HG02763 (cell line): ENCODE results near the gene SLC30A3.
"Not testable (repeated sequence)": the region's sequence is repeated elsewhere in the genome, so short reads cannot be mapped to it uniquely, and the experiment has no call there.

Experiments
- ATAC-seq: cut with Tn5 transposase; IDR thresholded peaks from one replicate; pipeline ENCODE4 v1.9.1; 2021; ENCODE audit warnings: mild to moderate bottlenecking, moderate library complexity; ENCODE audit not compliant: unreplicated experiment

Gene SLC30A3

DNA sequence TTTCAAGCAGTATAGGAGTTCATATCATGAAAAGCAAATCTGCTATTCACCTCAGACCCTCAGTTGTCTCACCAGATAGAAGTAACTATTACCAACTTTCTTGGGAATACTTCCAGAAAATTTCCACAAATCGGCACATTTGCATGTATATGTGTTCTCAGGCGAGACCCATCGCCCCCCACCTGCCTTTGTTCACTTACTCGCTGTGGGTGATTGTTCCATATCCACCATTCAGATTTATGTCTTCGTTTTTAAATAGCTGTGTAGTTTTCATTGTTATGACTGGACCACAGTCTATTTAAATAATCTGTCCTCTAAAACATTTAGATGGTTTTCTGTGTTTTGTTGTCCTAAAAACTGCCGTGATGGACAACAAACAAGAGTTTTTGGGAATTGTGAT lies 22.6 kb upstream of the SLC30A3 start:
- ATAC-seq, result no peak

DNA sequence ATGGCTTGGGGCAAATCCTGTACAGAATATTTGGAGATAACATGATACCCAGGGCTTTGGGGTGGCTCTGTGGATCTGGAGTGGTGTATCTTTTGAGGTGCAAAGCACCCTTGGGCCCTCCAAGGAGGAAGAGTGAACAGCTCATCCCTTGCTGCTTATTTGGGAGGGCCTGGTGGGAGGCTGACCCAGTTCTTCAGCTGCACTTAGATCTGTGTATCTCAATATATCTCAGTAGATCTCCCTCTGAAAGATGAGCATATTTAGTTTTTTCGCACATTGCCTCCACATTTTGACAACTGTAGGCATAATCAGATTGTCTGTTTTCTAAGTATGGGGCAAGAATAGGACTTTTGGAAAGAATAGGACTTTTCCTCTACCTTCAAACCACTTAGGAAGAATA lies 22.1 kb upstream of the SLC30A3 start:
- no peak for ATAC-seq

DNA sequence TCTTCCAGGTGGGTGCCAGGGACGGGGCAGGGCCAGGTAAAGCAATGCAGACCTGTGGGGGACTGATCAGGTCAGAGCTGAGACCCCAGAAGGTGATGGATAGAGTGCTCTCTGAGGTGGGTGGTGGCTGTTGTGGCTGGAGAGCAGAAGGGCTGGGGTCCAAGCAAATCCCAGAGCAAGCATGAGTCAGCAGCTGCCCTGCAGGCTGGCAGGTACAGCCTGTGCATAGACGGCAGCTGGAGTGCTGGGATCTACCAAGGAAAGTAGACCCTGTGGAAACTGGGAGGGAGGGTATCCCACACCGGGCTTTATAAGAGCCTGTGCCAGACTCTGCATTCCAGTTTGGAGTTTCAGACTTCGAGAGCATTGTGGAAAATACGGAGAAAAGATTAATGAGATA lies 20.0 kb upstream of the SLC30A3 start:
- ATAC-seq, result no peak

DNA sequence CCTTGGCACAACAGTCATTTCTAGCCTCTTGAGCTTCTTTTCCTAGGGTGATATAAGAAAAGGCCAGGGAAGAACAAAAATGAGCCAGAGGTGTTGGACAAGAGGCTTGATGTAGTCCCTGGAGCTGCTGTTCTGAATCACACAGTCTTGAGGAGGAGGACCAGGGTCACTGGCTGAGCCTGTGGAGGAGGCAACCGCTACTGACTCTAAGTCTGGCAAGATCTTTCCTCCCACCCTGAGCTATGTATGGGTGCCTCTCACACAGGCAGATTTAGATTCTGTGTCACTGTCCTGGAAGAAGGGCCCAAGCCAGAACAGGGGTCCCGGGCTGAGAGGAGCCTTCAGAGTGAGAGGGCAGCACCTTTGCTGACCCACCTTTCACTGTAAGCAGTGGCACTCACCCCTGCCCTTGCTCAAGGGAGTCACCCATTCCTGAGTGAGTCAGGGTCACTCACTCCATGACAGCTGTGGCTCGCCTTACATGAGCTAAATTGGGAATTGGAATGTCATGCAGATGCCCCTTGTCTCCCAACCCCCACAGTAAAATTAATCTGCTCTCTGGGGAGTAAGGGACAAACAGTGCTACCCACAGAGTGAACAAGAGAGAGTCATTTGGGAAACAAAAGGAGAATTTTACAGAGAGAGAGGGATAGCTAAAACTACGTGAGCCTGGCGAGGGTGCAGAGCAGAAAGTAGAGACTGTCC lies 19.2 kb upstream of the SLC30A3 start, which contains the start of gene TRIM54:
TRIM54 (plus strand) TSS at position 575 of the 705 bp plus-strand sequence. CDS start 303 bp downstream, outside the sequence.
- no peak for ATAC-seq

DNA sequence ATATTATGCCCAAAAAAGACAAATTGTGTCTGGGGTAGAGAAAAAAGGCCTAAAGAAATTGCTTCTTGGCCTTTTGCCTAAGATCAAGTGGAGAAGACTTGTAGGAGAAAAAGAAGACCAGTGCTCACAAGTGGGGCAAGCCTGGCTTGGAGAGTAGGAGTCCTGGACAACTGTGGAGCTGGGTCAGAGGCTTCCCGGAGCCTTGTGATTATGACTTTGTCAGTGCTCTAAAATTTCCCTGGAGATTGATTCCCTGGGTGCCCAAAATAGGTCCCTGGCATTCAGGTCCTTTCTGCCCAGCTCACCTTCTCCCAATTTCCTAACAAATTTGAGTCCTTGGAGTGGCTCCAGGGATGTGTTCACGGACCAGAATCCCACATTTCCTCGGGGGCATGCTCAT lies 18.6 kb upstream of the SLC30A3 start:
- no peak for ATAC-seq

DNA sequence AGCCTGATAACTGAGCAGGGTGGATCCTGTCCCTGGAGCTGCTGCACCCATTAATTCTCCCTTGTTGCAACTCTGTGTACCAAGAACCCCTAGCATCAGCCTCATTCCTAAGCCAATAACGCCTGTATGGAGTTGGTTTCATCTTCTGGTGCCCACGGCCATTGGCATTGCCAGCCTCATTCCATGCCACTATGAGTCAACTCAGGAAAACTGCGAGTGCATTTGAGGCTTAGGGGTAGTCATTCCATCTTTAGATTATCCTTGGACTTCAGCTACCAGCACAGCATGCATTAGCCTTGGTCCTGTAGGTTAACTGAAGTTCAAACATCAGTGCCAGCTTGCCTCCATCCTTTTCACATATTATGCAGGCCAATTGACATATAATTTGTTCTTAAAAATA lies 18.0 kb upstream of the SLC30A3 start:
- no peak for ATAC-seq

DNA sequence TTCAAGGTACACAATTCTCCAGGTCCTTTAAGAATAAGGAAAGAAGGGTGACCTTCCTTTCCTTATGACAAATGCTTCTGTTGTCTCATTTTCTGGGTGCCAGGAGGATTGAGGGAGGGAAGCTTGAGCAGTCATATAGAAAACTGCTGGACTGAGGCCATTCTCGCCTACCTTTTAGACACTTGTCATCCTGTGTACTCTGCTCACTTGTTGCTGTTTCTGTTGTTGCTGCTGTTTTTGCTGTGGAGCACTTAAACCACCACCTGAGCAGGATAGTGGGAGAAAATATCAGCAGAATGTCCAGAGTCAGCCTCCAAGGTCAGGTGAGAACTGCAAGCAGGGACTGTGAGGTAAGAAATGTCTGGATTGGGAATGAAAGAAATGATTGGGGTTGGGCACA lies 15.2 kb upstream of the SLC30A3 start:
- ATAC-seq, result no peak

DNA sequence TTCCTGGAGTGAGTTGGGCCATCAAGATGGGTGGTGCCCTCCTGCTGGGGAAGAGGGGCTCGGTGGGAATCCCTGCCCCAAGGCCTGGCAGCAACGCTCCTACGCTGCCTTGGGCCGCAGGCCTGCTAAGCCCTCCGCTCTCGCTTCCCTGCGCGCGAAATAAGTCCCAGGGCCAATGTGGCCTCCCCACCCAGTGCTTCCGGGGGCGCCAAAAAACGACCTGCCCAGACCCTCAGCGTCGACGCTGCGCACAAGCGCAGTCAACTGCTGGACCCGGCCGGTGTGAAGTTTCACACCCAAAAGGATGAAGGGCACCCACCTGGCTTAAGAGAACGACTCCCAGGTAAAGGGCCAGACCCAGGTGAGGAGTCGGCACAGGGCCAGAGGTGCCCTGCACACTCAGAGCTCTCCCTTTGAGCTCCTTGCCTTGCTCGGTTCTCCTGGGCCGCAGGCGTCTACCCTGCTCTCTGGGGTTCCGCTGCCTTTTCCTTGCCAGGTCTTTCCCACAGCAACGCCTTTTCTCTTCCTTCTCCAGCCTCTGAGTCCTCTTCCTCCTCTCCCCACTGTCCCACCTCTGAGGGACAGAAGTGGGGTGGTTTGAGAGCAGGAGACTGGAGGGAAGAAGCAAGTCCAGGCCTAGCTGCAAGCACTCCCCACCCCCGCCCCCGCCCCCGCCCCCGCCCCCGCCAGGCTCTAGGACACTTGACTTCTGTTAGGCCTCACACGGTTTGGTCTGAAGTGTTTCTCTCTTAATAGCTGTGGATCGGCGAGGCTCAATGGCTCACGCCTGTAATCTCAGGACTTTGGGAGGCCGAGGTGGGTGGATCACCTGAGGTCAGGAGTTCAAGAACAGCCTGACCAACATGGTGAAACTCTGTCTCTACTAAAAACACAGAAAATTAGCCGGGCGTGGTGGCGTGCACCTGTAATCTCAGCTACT lies 12.6 kb upstream of the SLC30A3 start, which contains the start of gene DNAJC5G:
DNAJC5G (plus strand) TSS at position 223 of the 940 bp plus-strand sequence. CDS start 1,296 bp downstream, outside the sequence.
- no peak for ATAC-seq

DNA sequence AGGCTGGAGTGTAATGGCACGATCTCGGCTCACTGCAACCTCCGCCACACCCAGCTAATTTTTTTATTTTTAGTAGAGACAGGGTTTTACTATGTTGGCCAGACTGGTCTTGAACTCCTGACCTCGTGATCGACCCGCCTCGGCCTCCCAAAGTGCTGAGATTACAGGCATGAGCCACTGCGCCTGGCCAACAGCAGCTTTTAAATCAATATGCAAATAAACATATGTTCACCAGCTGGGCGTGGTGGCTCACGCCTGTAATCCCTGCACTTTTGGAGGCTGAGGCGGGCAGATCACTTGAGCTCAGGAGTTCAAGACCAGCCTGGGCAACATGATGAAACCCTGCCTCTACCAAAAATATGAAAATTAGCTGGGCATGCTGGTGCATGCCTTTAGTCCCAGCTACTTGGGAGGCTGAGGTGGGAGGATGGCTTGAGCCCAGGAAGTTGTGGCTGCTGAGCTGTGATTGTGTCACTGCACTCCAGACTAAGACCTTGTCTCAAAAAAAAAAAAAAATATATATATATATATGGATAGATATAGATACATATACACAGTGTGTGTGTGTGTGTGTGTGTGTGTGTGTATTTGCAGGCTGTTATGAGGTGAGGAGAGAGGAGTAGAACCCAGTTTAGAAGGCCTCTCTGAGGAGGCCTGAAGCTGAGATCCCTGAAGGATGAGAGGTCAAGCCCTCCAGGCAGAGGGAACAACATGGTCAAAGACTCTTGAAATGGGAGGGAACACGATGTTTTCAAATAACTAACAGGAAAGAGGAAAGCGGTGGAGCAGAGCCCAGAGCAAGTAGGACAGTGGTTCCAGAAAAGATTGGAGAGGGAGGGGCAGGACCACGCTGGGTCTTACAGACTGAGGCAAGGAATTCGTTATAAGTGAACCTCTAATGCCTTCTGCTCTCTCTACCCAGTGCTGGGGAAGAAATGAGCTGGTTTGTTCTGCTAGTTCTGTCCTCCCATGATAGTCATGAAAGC lies 10.0 kb upstream of the SLC30A3 start:
- not testable (repeated sequence) for ATAC-seq

DNA sequence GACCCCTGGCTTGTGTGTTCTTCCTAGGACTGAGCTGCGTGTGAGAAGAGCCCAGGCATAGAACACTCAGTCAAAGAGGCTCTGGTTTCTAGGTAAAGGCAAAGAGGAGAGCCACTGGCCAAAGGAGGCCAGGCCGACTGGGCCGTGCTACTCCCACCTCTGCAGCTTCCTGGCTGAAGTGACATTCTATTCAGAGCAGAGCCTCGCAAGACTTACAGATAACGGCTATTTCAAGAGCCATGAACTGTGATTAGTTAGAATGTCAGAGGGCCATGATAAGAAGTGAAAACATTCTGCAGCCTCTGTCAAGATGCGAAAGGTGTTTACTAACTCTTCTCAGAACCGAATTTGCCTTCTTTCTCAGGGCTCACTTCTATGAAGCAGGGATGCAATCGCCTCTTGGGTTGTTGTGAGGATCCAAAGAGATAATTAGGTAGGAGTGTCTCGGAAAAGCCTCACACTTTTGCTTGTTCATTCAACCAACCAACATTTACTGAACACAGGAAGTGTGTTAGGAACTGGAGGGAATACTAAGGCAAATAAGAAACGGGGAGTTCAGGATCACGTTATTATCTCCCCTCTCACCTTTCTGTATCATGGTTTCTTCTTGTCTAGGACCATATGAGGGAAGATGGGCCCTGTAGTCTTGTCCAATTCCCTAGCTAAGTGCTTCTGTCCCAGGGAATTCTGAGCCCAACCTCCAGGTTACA lies 8.9 kb upstream of the SLC30A3 start:
- no peak for ATAC-seq

DNA sequence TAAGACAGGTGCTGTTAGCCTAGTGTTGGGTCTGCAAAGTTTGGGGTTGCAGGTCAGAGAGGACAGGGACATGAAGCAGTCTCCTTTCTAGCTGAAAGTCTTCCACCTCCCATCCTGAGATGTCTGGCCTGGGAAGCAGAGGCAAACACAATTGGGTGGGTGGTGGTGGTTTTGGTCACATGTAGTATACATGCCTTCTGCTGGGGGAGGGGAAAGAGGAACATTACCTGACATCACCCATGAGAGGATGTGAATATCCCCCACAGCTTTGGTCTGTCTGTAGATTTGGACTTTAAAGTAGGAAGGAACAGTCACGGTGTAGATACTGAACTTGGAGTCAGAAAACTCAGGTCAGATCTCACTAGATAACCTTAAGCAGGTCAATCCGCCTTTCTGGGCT lies 7.8 kb upstream of the SLC30A3 start:
- no peak for ATAC-seq

DNA sequence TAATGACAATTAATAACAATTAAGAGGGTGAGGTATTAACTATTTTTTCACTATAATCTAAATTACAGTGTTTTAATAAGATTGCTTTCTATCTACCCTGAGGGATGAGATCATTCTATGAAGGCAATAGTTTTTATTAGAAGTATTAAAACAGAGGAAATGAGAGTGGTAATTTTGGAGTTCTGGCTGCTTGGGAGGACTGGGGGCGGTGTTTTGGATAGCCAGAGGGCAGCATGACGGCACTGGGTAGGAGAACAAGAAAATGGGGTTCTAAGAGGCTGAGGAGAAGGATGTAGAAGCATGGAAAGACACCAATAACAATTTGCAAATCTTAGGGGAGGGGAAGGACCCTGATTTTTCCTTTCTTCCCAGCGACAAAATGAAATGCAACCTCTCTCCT lies 7.3 kb upstream of the SLC30A3 start:
- no peak for ATAC-seq

DNA sequence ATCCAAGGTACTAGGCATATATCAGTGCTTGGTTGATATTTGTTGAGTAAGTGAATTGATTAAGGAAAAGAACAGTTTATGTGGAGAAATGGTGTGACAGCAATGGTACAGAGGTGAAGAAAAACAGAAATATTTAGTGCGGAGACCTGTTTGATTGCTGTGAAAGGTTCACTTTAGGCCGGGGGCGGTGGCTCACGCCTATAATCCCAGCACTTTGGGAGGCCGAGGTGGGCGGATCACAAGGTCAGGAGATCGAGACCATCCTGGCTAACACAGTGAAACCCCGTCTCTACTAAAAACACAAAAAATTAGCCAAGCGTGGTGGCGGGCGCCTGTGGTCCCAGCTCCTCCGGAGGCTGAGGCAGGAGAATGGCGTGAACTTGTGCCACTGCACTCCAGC lies 5.4 kb upstream of the SLC30A3 start:
- not testable (repeated sequence) for ATAC-seq

DNA sequence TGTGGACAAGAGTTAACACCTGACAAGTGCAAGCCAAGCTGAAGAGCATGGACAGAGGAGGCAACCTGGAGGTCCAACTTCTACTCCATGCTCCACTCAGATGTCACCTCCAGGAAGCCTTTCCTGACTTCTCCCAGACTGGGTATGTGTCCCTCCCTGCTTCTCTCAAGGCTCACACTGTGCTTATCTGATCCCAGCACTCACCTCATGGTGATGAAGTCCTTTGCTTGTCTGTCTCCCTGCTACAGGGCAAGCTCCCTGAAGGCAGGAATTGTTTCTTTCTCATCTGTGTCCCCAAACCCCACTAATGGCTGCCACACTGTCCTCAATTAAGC lies 2.7 kb upstream of the SLC30A3 start:
- ATAC-seq, result no peak

DNA sequence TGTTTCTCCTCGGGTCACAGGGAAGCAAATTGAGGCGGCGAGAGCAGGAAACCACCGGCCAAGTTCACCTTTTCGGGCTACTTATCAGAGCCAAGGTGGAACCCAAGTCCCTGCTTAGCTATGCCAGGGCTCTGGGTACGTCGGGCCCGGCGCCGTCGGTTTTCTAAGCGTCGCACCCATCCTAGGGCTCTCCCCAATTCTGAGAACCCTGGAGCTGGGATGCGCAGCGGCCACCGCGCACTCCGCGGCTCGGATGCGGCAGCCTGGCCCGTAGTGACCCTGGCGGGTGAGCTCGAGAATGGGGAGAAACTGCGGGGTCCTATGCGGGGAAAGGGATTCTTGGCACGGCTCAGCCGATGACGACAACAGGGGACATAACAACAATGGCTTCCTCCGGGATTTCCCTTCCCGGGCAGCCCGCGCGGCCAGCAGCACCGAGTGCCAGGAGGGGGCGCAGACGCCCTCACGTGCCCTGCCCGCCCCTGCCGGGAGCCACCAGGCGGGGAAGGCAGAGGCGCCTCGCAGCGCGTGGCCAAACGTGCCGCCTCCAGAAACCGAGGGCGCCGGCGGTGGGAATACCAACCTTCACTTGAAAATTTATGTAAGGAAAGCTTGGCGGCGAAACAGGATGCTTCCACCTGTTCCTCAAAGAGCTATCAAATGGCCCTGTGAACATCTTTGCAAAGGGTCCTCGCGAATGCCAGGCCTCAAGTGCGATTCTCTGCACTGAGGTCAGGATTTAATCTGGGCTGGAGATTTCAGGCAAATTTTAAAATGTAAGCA lies 2.1 kb upstream of the SLC30A3 start:
- no peak for ATAC-seq

DNA sequence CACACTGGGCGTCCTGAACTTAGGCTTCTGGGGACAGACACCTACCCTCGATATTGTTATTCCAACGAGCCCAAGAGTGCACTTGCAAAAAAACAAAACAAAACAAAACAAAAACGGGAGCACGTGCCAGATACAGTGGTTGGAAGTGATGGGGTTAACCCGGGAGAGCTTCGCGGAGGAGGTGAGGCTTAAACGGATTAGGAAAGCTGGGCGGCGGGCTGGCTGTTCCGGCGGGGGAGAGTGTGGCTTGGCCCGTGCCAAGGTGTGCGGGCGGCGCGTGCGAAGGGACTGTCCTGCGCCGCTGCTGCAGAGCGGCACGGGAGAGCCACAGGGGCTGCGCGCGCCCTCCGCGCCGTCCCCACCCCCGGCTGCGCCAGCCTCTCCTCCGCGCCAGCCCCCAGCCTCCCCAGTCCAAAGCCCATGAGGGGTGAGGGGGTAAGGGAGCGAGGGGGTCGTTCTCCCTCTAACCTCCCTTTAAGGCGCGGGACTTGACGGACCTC lies 1.5 kb upstream of the SLC30A3 start:
- ATAC-seq, result no peak

DNA sequence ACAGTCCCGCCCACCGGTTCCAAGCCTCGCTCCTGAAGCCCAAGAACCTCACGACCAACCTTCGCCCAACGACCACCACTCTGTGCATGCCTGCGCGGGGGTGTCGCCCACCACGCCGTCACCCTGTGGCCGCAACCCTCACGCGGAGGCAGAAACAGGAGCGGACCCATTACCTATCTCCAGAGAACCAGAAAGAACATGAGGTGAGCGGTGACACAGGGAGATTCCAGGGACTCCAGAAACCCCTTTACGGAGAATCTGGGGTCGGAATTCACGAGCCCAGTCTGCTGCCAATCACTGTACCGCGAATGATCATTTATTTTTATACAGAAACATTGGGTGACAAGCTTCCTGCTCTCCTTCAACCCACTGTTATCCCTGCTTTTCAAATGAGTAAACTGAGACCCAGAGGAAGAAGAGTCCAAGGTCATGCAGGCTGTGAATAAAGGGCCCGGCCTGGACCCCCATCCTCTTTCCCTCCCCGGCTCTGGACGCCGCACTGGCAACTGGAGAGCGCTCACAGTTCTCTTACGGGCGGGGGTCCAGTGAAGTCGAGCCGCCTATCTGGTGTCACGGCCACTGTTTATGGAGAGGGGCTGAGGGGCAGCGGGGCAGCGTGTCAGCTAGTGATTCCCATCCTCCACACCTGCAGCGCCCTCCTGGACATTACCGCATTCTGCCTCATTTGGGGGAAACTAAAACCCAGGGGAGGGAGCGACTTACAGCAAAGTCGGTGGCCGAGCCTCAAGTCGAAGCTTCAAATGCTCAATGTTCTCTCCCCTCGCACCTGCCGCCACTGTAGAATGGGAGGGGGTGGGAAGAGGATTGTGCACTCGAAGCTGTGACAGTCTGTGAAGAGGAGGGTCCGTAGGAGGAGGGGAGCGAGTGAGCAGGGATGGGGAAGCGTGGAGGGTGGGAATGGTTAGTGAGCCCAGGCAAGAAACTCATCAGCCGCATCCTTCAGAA lies 723 bp upstream of the SLC30A3 start:
- no peak for ATAC-seq

DNA sequence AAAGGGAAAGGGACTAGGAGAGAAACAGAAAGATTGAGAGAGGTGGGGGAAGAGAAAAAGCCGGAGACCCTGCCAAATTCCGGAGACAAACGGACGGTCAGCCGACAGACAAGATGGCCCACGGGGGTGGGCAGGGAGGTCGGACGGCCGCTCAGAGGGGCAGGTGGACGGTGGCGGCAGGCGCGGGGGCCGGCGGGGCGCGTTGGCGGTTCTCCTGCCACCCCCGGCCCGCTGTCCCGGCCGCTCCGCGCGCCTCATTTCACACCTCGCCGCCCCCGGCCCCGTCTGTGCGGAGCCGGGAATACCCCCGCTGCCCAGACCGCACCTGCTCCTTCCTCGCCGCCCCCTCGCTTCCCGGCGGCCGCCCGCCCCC lies 935 bp downstream of the SLC30A3 start:
- no peak for ATAC-seq
